Panc1 (cell line): ENCODE measurements around the gene S1PR1.

Experiments
- CTCF ChIP-seq: fragments of 450-650 bp; IDR thresholded peaks from 2 replicates; pipeline ENCODE4 v1.5.1; 2017; ENCODE audit warnings: mild to moderate bottlenecking
- POLR2AphosphoS5 ChIP-seq: IDR thresholded peaks from 2 replicates; pipeline ENCODE4 v1.6.1; 2012; ENCODE audit warnings: mild to moderate bottlenecking, low read depth, low read length, moderate library complexity
- SIN3A ChIP-seq: IDR thresholded peaks from 2 replicates; pipeline ENCODE4 v1.6.1; 2012; ENCODE audit warnings: low read depth, mild to moderate bottlenecking, low read length, moderate library complexity, borderline replicate concordance; ENCODE audit not compliant: insufficient read depth
- TF ChIP-seq, protein P1 (sequence below), 2 experiments: IDR thresholded peaks; 2 replicates each; pipeline ENCODE4 v1.6.1; 2011 to 2012; ENCODE audit warnings: low read depth in 2 of 2, control low read depth in 1 of 2, low read length in 1 of 2, mild to moderate bottlenecking in 1 of 2, moderate library complexity in 1 of 2; ENCODE audit not compliant: insufficient read depth in 1 of 2

- TF ChIP-seq POLR2AphosphoS5 (no peak), CTCF (no peak), SIN3A (no peak)
- TF ChIP-seq, protein P1, sequence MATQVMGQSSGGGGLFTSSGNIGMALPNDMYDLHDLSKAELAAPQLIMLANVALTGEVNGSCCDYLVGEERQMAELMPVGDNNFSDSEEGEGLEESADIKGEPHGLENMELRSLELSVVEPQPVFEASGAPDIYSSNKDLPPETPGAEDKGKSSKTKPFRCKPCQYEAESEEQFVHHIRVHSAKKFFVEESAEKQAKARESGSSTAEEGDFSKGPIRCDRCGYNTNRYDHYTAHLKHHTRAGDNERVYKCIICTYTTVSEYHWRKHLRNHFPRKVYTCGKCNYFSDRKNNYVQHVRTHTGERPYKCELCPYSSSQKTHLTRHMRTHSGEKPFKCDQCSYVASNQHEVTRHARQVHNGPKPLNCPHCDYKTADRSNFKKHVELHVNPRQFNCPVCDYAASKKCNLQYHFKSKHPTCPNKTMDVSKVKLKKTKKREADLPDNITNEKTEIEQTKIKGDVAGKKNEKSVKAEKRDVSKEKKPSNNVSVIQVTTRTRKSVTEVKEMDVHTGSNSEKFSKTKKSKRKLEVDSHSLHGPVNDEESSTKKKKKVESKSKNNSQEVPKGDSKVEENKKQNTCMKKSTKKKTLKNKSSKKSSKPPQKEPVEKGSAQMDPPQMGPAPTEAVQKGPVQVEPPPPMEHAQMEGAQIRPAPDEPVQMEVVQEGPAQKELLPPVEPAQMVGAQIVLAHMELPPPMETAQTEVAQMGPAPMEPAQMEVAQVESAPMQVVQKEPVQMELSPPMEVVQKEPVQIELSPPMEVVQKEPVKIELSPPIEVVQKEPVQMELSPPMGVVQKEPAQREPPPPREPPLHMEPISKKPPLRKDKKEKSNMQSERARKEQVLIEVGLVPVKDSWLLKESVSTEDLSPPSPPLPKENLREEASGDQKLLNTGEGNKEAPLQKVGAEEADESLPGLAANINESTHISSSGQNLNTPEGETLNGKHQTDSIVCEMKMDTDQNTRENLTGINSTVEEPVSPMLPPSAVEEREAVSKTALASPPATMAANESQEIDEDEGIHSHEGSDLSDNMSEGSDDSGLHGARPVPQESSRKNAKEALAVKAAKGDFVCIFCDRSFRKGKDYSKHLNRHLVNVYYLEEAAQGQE (IDR thresholded peaks at IDR 0.05; ENCODE audit: insufficient read depth in 1 of 2, low read depth in 2 of 2, low read length in 1 of 2), result no peak
These were observed 20.2 kb upstream of the S1PR1 start for GRCh38 chr1:101216623-101217022.
